GM23338 (cell line): Measurements from ENCODE around the gene PSMD5.

Experiments used
- CREB1 ChIP-seq: fragments of 250-450 bp; sonication (Bioruptor Pico); IDR thresholded peaks from 2 replicates; pipeline ENCODE4 v1.5.0; 2020; ENCODE audit warnings: low read depth, mild to moderate bottlenecking, moderate library complexity
- EZH2 ChIP-seq: fragments of 200-600 bp; sonication (generic); IDR thresholded peaks from one replicate; pipeline ENCODE4 v1.8.0; 2017; ENCODE audit warnings: antibody characterized with exemption, mild to moderate bottlenecking, low read depth; ENCODE audit not compliant: unreplicated experiment
- EZH2phosphoT487 ChIP-seq: fragments of 200-600 bp; sonication (generic); IDR thresholded peaks from one replicate; pipeline ENCODE4 v1.8.1; 2018; ENCODE audit warnings: antibody characterized with exemption; ENCODE audit not compliant: unreplicated experiment
- JUNB ChIP-seq: IDR thresholded peaks from one replicate; pipeline ENCODE4 v1.6.1; 2016; ENCODE audit warnings: antibody characterized with exemption; ENCODE audit not compliant: unreplicated experiment
- NANOG ChIP-seq: IDR thresholded peaks from 2 replicates; pipeline ENCODE4 v1.6.1; 2016; ENCODE audit warnings: antibody characterized with exemption, borderline replicate concordance
- POLR2AphosphoS5 ChIP-seq: IDR thresholded peaks from 2 replicates; pipeline ENCODE4 v1.6.1; 2016; ENCODE audit warnings: antibody characterized with exemption, low read depth
- STAT1 ChIP-seq: IDR thresholded peaks from one replicate; pipeline ENCODE4 v1.6.1; 2016; ENCODE audit warnings: antibody characterized with exemption; ENCODE audit not compliant: unreplicated experiment
- TF ChIP-seq, protein P1 (sequence below), 2 experiments: fragments of 200-600 bp in 1 of 2; sonication (generic) in 1 of 2; conservative IDR thresholded peaks; 2 replicates each; pipeline versions ENCODE4 v1.5.1 to v1.6.1; 2016 to 2017; ENCODE audit warnings: antibody characterized with exemption in 2 of 2, low read depth in 2 of 2, mild to moderate bottlenecking in 2 of 2, moderate library complexity in 1 of 2
- TF ChIP-seq, protein P2 (sequence below): IDR thresholded peaks from 2 replicates; pipeline ENCODE4 v1.6.1; 2016; ENCODE audit warnings: antibody characterized with exemption
- TF ChIP-seq, protein P3 (sequence below): IDR thresholded peaks from one replicate; pipeline ENCODE4 v1.6.1; 2018; ENCODE audit warnings: antibody characterized with exemption; ENCODE audit not compliant: unreplicated experiment

DNA sequence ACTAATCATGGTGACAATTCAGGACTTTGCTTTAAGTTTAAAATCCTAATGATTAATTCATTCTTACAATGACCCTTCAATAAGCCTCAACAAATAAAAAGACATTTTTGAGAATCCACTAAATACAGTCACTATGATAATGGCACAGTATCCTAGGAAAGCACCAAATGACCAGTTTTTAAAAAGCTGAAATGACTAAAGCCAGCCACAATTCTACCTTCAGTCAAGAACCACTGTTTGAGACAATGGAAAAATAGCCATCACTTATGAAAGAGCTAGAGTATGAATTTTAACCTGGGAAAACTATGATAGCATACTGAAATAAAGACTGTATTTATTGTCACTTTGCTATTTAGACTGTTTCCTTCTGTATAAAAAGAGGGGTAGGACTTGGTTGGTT lies 63.5 kb downstream of the PSMD5 start:
- TF ChIP-seq, protein P1, sequence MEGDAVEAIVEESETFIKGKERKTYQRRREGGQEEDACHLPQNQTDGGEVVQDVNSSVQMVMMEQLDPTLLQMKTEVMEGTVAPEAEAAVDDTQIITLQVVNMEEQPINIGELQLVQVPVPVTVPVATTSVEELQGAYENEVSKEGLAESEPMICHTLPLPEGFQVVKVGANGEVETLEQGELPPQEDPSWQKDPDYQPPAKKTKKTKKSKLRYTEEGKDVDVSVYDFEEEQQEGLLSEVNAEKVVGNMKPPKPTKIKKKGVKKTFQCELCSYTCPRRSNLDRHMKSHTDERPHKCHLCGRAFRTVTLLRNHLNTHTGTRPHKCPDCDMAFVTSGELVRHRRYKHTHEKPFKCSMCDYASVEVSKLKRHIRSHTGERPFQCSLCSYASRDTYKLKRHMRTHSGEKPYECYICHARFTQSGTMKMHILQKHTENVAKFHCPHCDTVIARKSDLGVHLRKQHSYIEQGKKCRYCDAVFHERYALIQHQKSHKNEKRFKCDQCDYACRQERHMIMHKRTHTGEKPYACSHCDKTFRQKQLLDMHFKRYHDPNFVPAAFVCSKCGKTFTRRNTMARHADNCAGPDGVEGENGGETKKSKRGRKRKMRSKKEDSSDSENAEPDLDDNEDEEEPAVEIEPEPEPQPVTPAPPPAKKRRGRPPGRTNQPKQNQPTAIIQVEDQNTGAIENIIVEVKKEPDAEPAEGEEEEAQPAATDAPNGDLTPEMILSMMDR (conservative IDR thresholded peaks at IDR 0.05; ENCODE audit: low read depth in 2 of 2), result no peak
- TF ChIP-seq CREB1 (CRISPR knock-in tag), result no peak
- TF ChIP-seq POLR2AphosphoS5, result no peak
- TF ChIP-seq EZH2, result no peak
- TF ChIP-seq STAT1, result no peak
- no peak for TF ChIP-seq EZH2phosphoT487
- TF ChIP-seq, protein P2, sequence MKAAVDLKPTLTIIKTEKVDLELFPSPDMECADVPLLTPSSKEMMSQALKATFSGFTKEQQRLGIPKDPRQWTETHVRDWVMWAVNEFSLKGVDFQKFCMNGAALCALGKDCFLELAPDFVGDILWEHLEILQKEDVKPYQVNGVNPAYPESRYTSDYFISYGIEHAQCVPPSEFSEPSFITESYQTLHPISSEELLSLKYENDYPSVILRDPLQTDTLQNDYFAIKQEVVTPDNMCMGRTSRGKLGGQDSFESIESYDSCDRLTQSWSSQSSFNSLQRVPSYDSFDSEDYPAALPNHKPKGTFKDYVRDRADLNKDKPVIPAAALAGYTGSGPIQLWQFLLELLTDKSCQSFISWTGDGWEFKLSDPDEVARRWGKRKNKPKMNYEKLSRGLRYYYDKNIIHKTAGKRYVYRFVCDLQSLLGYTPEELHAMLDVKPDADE, result no peak
- TF ChIP-seq, protein P3, sequence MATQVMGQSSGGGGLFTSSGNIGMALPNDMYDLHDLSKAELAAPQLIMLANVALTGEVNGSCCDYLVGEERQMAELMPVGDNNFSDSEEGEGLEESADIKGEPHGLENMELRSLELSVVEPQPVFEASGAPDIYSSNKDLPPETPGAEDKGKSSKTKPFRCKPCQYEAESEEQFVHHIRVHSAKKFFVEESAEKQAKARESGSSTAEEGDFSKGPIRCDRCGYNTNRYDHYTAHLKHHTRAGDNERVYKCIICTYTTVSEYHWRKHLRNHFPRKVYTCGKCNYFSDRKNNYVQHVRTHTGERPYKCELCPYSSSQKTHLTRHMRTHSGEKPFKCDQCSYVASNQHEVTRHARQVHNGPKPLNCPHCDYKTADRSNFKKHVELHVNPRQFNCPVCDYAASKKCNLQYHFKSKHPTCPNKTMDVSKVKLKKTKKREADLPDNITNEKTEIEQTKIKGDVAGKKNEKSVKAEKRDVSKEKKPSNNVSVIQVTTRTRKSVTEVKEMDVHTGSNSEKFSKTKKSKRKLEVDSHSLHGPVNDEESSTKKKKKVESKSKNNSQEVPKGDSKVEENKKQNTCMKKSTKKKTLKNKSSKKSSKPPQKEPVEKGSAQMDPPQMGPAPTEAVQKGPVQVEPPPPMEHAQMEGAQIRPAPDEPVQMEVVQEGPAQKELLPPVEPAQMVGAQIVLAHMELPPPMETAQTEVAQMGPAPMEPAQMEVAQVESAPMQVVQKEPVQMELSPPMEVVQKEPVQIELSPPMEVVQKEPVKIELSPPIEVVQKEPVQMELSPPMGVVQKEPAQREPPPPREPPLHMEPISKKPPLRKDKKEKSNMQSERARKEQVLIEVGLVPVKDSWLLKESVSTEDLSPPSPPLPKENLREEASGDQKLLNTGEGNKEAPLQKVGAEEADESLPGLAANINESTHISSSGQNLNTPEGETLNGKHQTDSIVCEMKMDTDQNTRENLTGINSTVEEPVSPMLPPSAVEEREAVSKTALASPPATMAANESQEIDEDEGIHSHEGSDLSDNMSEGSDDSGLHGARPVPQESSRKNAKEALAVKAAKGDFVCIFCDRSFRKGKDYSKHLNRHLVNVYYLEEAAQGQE, result no peak
- no peak for TF ChIP-seq JUNB
- no peak for TF ChIP-seq NANOG
